MM.1S (cell line): ENCODE measurements around the gene EEPD1.

ENCODE experiments used
- CTCF ChIP-seq: fragments of 300-600 bp; sonication (generic); IDR thresholded peaks from 2 replicates; pipeline ENCODE4 v1.5.1; 2016; ENCODE audit warnings: antibody characterized with exemption, low read length, mixed read lengths
- EZH2 ChIP-seq: fragments of 300-600 bp; sonication (generic); optimal IDR thresholded peaks from 2 replicates; pipeline ENCODE3; 2017; ENCODE audit warnings: low read depth, mild to moderate bottlenecking, antibody characterized with exemption, low read length, mixed read lengths
- EZH2phosphoT487 ChIP-seq: fragments of 300-600 bp; sonication (generic); IDR thresholded peaks from 2 replicates; pipeline ENCODE4 v1.6.1; 2018; ENCODE audit warnings: antibody characterized with exemption, low read length

- TF ChIP-seq CTCF: no peak
- no peak for TF ChIP-seq EZH2
- TF ChIP-seq EZH2phosphoT487: no peak
Measured at GRCh38 chr7:36283711-36284130, 130.7 kb downstream of the EEPD1 start.
